K562 (cell line): ENCODE results near the gene BRAT1. TPM values are rescaled to one million over a fixed set of nuclear protein-coding genes. Genes with fewer than 3 reads are reported as not detected.

Experiments used
- ATAC-seq: fragments of 200-7000 bp; cut with Tn5 transposase; 3 replicates; pipeline ENCODE4 v1.9.1; 2020; ENCODE audit warnings: moderate library complexity
- BruUV-seq: library from RNA; stranded (reverse); fragments of 400-500 nt; replicated peaks from 2 replicates; lab custom pipeline; 2021; lab: Mats Ljungman, UMichigan
- CTCF ChIA-PET: fragments of 300-600 bp; formaldehyde crosslinking; extraction: SDS; loops from one replicate; lab custom pipeline; 2021; ENCODE audit warnings: low intra/inter-chr PET ratio; lab: Yijun Ruan, JAX
- POLR2A ChIA-PET: fragments of 300-600, 350-650 bp; sonication (Branson Sonifier 250); formaldehyde crosslinking; extraction: SDS; loops from one replicate; lab custom pipeline; 2021; ENCODE audit warnings: antibody characterized with exemption, inconsistent platforms; lab: Yijun Ruan, JAX
- DNase-seq, 4 experiments: peaks; one replicate each; pipeline versions ENCODE4 v3.0.0 to v3.0.0-alpha.2; 2011 to 2018; ENCODE audit warnings: low spot score in 3 of 4, mixed read lengths in 3 of 4; ENCODE audit errors: extremely low read depth in 1 of 4
- FAIRE-seq: peaks from 2 replicates; lab custom pipeline; 2011; peaks lifted over from hg19 to GRCh38; lab: Jason Lieb, UNC
- H2AFZ ChIP-seq: 2 replicates; pipeline ENCODE4 v1.6.0; 2011; ENCODE audit warnings: low read depth, low read length, control low read depth, inconsistent platforms
- H3K27ac ChIP-seq: fragments of 200-600 bp; 3 replicates; pipeline ENCODE4 v1.8.0; 2011; ENCODE audit warnings: low read depth, mild to moderate bottlenecking, control low read depth, inconsistent platforms, low read length, moderate library complexity, mixed read lengths; ENCODE audit errors: extremely low read depth
- H3K27me3 ChIP-seq, 2 experiments: fragments of 300-600 bp in 1 of 2; 2 replicates in 1 of 2; 3 replicates in 1 of 2; pipeline versions ENCODE4 v1.6.0 to v1.8.0; 2011; ENCODE audit warnings: inconsistent platforms in 2 of 2, low read length in 2 of 2, mild to moderate bottlenecking in 1 of 2, mixed read lengths in 1 of 2, moderate library complexity in 1 of 2; ENCODE audit not compliant: control insufficient read depth in 2 of 2, insufficient read depth in 2 of 2
- H3K36me3 ChIP-seq: fragments of 300-600 bp; 3 replicates; pipeline ENCODE4 v1.8.0; 2011; ENCODE audit warnings: mild to moderate bottlenecking, low read length, inconsistent platforms; ENCODE audit not compliant: control insufficient read depth, insufficient read depth
- H3K4me1 ChIP-seq, 2 experiments: fragments of 200-600 bp in 1 of 2; replicated peaks in 1 of 2; 2 replicates in 1 of 2; 3 replicates in 1 of 2; pipeline versions ENCODE4 v1.5.1 to v1.8.0; 2011; ENCODE audit warnings: inconsistent platforms in 2 of 2, low read length in 2 of 2, mild to moderate bottlenecking in 1 of 2, mixed read lengths in 1 of 2, moderate library complexity in 1 of 2; ENCODE audit not compliant: control insufficient read depth in 2 of 2, insufficient read depth in 2 of 2
- H3K4me2 ChIP-seq: 2 replicates; pipeline ENCODE4 v1.6.1; 2011; ENCODE audit warnings: low read length, control low read depth, inconsistent platforms, mixed read lengths; ENCODE audit not compliant: insufficient read depth
- H3K4me3 ChIP-seq: fragments of 200-600 bp; sonication (generic), shearing (Covaris generic); 2 replicates; pipeline ENCODE4 v1.5.1; 2016; ENCODE audit warnings: control low read depth, inconsistent platforms
- H3K79me2 ChIP-seq: fragments of 200-600 bp; 3 replicates; pipeline ENCODE4 v1.8.0; 2011; ENCODE audit warnings: low read length, inconsistent platforms; ENCODE audit not compliant: control insufficient read depth, insufficient read depth
- H3K9ac ChIP-seq, 2 experiments: 2 replicates each; pipeline versions ENCODE4 v1.6.0 to v1.6.1; 2011; ENCODE audit warnings: low read depth in 2 of 2, low read length in 2 of 2, control low read depth in 1 of 2, inconsistent platforms in 1 of 2, mild to moderate bottlenecking in 1 of 2, mixed read lengths in 1 of 2; ENCODE audit not compliant: insufficient read depth in 1 of 2
- H3K9me1 ChIP-seq: one replicate; pipeline ENCODE4 v1.6.0; 2011; ENCODE audit warnings: inconsistent platforms, mild to moderate bottlenecking, low read length, moderate library complexity; ENCODE audit not compliant: control insufficient read depth, insufficient read depth
- H3K9me3 ChIP-seq: replicated peaks from 2 replicates; pipeline ENCODE4 v1.5.1; 2011; ENCODE audit warnings: low read depth, low read length, inconsistent platforms; ENCODE audit not compliant: control insufficient read depth, insufficient read depth
- H4K20me1 ChIP-seq: replicated peaks from 2 replicates; pipeline ENCODE4 v1.6.1; 2011; ENCODE audit warnings: low read length, inconsistent platforms, mixed read lengths; ENCODE audit not compliant: control insufficient read depth, insufficient read depth
- EGR1 ChIP-seq: fragments of 450-650 bp; conservative IDR thresholded peaks from 2 replicates; pipeline ENCODE4 v1.6.1; 2017; ENCODE audit warnings: mild to moderate bottlenecking
- MLX ChIP-seq, 2 experiments: fragments of 450-650 bp in 1 of 2; sonication (generic) in 1 of 2; formaldehyde crosslinking; conservative IDR thresholded peaks; 2 replicates each; pipeline versions ENCODE4 v1.4.0 to v1.8.1; 2020 to 2022; ENCODE audit warnings: mild to moderate bottlenecking in 1 of 2, missing genetic modification reagents in 1 of 2
- NEUROD1 ChIP-seq: fragments of 150-350 bp; IDR thresholded peaks from 2 replicates; pipeline ENCODE4 v1.6.1; 2014; ENCODE audit warnings: borderline replicate concordance, low read length, low read depth; ENCODE audit not compliant: partially characterized antibody
- NKRF ChIP-seq: fragments of 450-650 bp; IDR thresholded peaks from 2 replicates; pipeline ENCODE4 v1.6.1; 2016; ENCODE audit warnings: borderline replicate concordance
- TFE3 ChIP-seq: fragments of 450-650 bp; formaldehyde crosslinking; IDR thresholded peaks from 2 replicates; pipeline ENCODE4 v1.4.0; 2020; ENCODE audit warnings: mild to moderate bottlenecking, mixed read lengths
- USF1 ChIP-seq: sonication (generic); formaldehyde crosslinking; IDR thresholded peaks from 2 replicates; pipeline ENCODE4 v1.9.0; 2022; ENCODE audit warnings: mild to moderate bottlenecking, missing genetic modification reagents
- ZNF512 ChIP-seq: IDR thresholded peaks from 2 replicates; pipeline ENCODE4 v1.6.1; 2016; ENCODE audit warnings: missing genetic modification characterization, missing compliant biosample characterization
- WGBS: fragments of 100-300 bp; shearing (Covaris generic); methylation state at CpG from one replicate; pipeline ENCODE4 v1.1.6; 2016; ENCODE audit warnings: low coverage, mixed read lengths; ENCODE audit not compliant: insufficient coverage; ENCODE audit errors: missing lambda C conversion rate; 5-methylcytosine and 5-hydroxymethylcytosine counted together
- in situ Hi-C: fragments of 300-500 bp; cut with MboI; formaldehyde crosslinking; loops from 4 replicates; pipeline ENCODE4 v1.15.0; 2018; ENCODE audit warnings: inconsistent platforms, mixed read lengths
- intact Hi-C: fragments of 100-400 bp; cut with micrococcal nuclease; formaldehyde crosslinking; loops from 2 replicates; pipeline ENCODE4 v1.14.2; 2022
- polyA plus RNA-seq, 8 experiments: library from polyadenylated mRNA; depleted of rRNA in 4 of 8; stranded (reverse) in 5 of 8; unstranded in 3 of 8; fragments of >200 nt; fragmentation: Nextera tagmentation in 2 of 8; fragmentation: Illumina TruSeq in 1 of 8; extraction: Ambion mirVana in 2 of 8; extraction: Trizol in 1 of 8; gene quantifications; 2 replicates each; pipeline versions ENCODE4 v1.2.1 to v1.2.3, GENCODE V29; 2011 to 2014; ENCODE audit warnings: inconsistent platforms in 1 of 8, missing spikeins in 1 of 8
- total RNA-seq, 7 experiments: library from RNA; depleted of rRNA in 6 of 7; stranded (reverse); fragments of >200 nt in 6 of 7; fragmentation: Illumina TruSeq in 2 of 7; extraction: Trizol in 2 of 7; gene quantifications; 2 replicates each; pipeline versions ENCODE4 v1.2.1 to v1.2.3, GENCODE V29; 2011 to 2021; ENCODE audit warnings: low replicate concordance in 1 of 7

Gene BRAT1
- total and polyA plus RNA-seq, 9 of the 15 experiments (the other 6 are each of a cell fraction or from before 2014, with no cell fraction given) = 0.13 to 49.6 (median 10.5) TPM

- FAIRE-seq (peak; percentile 19), DNase-seq (no peak), ATAC-seq (no peak)
- peak overlapping the region in 1 of 2 experiments; percentile 31; a peak in 1 of 4 replicates for H3K9ac ChIP-seq
- H2AFZ ChIP-seq = no peak overlapping the region
- in situ Hi-C loops (no loop called here), intact Hi-C loops (no loop called here)
- WGBS = 11% methylated on average over 16 of the region's 18 CpGs
- peaks cover 0 to 69% of the 10 kb centered on the region in 2 experiments; a peak in 3 of 5 replicates for H3K4me1 ChIP-seq
- POLR2A ChIA-PET = interaction anchor here (0.7 kb wide), 1 partner anchor 19 kb away, joined by 3 read pairs; no protein-coding TSS in a partner anchor
- no peak overlapping the region for H3K27ac ChIP-seq
- CTCF ChIA-PET = no interaction called here
- no peaks in the 10 kb centered on the region for H3K9me1 ChIP-seq
- BruUV-seq = no TSS peak
- peaks cover 0 to 26% of the 10 kb centered on the region in 2 experiments; a peak in 2 of 5 replicates for H3K27me3 ChIP-seq
- no peak overlapping the region for H3K4me2 ChIP-seq
- H3K9me3 ChIP-seq = no peaks in the 10 kb centered on the region
- no peaks in the 10 kb centered on the region for H3K36me3 ChIP-seq
- peaks cover 4% of the 10 kb centered on the region for H4K20me1 ChIP-seq
- H3K4me3 ChIP-seq = no peak overlapping the region
- no peaks in the 10 kb centered on the region for H3K79me2 ChIP-seq
- TF ChIP-seq USF1 (CRISPR knock-in tag) (peak; percentile 32; the same call in 1 of the 2 replicates), ZNF512 (tag) (no peak), TFE3 (CRISPR knock-in tag) (peak; percentile 30; the same call in 1 of the 2 replicates), EGR1 (peak; percentile 69), NEUROD1 (no peak), MLX (CRISPR knock-in tag; conservative IDR thresholded peaks at IDR 0.05) (no peak), NKRF (no peak)
Observed at GRCh38 chr7:2517678-2518507, 37.4 kb downstream of the BRAT1 start.
